Measurements from ENCODE around the gene IL20RA.

IL20RA gene

DNA sequence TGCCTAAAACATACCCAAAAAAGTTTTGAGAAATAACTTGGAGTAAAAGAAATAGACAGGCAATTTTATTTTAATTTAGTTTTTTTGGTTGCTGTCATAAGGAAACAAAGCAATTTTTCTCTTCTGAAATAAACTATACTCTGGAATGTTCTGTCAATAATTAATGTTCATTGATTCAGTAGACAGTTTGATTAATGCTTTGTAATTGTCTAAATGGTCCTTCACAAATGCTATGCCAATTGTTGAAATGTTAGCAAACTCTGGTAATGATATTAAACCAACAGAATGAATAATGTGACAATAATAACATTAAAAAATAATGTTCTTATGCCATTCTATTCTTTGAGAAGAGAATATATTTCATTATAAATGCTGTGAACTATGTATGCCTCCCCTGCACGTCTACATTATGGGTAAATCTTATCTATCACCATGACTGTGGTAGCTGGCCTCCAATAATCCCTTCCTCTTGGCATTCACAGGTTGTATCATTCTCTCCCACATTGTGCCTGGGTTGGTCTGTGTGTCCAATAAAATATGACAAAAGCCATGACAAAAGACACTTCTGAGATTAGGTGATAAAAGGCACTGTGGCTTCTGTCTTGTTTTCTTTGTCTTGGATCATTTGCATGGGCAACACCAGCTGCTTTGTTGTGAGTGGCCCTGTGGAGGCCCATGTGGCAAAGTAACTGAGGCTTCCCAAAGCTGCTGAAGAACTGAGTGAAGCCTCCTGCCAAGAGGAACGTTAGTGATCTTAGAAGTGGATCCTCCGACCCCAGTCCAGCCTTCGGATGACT, 25.1 kb downstream of the IL20RA start:
- TF ChIP-seq, protein P1, sequence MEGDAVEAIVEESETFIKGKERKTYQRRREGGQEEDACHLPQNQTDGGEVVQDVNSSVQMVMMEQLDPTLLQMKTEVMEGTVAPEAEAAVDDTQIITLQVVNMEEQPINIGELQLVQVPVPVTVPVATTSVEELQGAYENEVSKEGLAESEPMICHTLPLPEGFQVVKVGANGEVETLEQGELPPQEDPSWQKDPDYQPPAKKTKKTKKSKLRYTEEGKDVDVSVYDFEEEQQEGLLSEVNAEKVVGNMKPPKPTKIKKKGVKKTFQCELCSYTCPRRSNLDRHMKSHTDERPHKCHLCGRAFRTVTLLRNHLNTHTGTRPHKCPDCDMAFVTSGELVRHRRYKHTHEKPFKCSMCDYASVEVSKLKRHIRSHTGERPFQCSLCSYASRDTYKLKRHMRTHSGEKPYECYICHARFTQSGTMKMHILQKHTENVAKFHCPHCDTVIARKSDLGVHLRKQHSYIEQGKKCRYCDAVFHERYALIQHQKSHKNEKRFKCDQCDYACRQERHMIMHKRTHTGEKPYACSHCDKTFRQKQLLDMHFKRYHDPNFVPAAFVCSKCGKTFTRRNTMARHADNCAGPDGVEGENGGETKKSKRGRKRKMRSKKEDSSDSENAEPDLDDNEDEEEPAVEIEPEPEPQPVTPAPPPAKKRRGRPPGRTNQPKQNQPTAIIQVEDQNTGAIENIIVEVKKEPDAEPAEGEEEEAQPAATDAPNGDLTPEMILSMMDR (IDR thresholded peaks at IDR 0.05; ENCODE audit: control extremely low read depth, extremely low read depth, low read depth, missing control alignments): no peak
- ChIA-PET CTCF (no interaction called here), POLR2A (no interaction called here)
- DNase-seq (ENCODE audit: extremely low spot score): no peak

DNA sequence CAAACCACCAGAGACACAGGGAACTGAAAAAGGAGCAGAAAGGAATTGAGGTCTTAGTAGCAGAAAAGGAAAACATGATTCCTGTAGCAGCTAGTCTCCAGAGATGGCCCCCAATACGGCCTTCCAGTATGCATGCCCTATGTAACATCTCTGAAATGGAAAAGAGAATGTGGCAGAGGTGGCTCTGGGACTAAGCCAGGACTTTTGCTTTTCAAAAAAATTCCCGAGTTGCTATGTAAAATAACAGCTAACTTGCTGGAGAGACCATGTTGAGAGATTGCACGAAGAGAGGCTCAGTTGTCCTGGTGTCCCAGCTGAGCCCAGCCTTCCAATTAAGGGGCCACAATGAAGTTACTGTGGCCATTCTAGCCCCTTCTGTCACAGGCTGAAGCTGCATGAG, 27.7 kb downstream of the IL20RA start:
- CTCF ChIA-PET: interaction anchor here (1.4 kb wide), 1 partner anchor 10 kb away, joined by 3 read pairs; no protein-coding TSS in a partner anchor

DNA sequence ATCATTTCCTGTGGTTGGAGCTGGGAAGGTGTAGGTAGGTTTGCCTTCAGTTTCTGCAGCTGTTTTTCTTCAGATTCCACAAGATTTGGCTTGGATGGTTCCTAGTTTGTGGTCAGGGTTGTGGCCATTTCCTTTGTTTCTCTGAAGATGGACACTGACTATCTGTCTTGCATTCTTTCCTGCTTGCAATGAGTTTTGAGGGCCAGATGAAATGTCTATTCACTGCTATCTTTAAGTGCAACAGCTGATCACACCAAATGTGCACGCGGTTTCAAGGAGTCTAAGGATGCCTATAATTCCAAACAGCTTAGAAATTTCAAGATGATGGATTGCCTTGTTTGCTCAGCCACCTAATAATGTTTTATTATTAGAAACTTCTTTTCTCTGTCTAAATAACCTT, 28.4 kb downstream of the IL20RA start:
- no peak for DNase-seq (ENCODE audit: extremely low spot score)
- TF ChIP-seq, protein P1 (IDR thresholded peaks at IDR 0.05; ENCODE audit: control extremely low read depth, extremely low read depth, low read depth, missing control alignments): no peak
- ChIA-PET CTCF (interaction anchor here (0.7 to 1.4 kb wide), 2 partner anchors 9 to 23 kb away, joined by 3 read pairs; no protein-coding TSS in a partner anchor), POLR2A (no interaction called here)

More for the DNA sequence above, 27.7 kb downstream of the IL20RA start:
- DNase-seq (ENCODE audit: extremely low spot score): no peak
- TF ChIP-seq, protein P1 (IDR thresholded peaks at IDR 0.05; ENCODE audit: control extremely low read depth, extremely low read depth, low read depth, missing control alignments): no peak
- POLR2A ChIA-PET: no interaction called here

DNA sequence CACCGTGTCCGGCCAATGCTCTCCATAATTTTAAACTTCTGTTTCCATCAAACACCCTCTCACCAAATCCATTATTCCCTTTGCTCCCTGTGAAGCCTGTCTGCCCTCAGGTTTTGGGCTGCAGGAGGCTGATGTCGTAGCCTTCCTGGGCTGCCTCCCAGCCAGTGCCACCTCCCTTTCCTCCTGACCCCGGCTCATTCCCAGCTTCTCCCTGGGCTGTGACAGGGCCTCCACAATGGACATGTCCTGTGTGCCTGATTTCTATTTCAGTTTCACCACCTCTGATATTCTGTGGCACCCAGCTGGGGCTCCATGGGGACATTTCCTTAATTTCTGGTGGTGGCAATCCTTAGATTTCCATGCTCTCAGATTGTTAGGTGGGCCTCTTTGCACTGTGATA, 28.8 kb downstream of the IL20RA start:
- DNase-seq (ENCODE audit: extremely low spot score): no peak
- TF ChIP-seq, protein P1 (IDR thresholded peaks at IDR 0.05; ENCODE audit: control extremely low read depth, extremely low read depth, low read depth, missing control alignments): no peak
- POLR2A ChIA-PET: no interaction called here
- CTCF ChIA-PET: interaction anchor here (0.7 to 1.4 kb wide), 3 partner anchors 9 to 23 kb away, joined by 3 read pairs; no protein-coding TSS in a partner anchor

DNA sequence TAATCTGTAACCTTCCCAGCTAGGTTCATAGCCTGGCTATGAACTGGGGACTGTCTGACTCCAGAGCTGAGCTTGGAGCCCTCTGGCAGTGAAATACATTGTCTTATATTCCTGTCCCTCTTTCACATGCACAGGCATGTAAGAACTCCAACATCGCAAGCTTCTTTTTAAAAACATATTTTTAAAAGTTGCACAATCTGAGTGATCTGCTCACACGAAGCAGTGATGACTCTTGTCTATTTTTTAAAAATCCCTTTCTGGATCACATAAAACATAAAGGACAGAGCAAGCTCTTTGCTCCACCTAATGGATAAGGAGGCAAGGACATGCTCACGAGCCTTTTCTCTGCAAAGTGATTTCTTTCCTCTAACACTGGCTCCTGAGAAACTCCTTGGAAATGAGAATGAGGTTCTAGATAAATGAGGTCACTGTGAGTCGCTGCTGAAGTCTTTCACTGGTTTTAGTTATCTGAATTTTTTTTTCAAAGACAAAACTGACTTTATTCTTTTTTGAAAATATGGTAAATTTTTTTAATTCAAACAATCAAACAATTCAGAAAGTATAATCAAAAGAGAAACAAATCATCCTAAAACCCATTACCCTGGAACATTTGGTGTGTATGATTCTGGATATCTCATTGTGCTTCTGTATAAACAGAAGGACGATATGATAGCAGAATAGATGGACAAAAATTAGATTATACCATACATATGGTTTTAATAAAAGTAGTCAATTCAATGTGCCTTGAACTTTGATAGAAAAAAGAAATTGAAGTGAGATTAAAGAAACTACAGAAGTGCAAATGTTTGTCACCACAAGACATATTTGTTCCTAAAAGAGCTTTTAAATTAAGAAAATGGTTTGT, 30.8 kb downstream of the IL20RA start:
- POLR2A ChIA-PET: no interaction called here
- no peak for DNase-seq (ENCODE audit: extremely low spot score)
- CTCF ChIA-PET: interaction anchor here (1.3 to 1.9 kb wide), 5 partner anchors 9 to 370 kb away, joined by 3 to 8 read pairs (median 5); no protein-coding TSS in a partner anchor
- TF ChIP-seq, protein P1 (IDR thresholded peaks at IDR 0.05; ENCODE audit: control extremely low read depth, extremely low read depth, low read depth, missing control alignments): peak; percentile 30

DNA sequence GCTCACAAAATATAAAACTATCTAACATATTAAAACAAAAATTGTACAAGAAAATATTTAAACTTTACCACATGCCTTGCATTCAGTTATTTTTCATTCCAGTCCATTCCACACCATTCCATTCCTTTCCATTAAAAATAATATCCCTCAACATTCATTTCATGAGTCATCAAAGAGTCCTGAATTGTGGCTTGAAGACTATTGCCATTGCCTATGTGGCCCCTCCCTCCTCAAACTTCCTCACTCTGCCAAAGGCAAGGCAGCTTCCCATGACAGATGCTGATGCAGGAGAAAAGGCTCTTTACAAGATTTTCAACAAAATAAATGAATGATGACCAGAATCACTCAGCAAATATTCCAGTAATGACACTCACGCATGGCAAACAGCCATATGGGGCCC, 31.7 kb downstream of the IL20RA start:
- DNase-seq (ENCODE audit: extremely low spot score): no peak
- TF ChIP-seq, protein P1 (IDR thresholded peaks at IDR 0.05; ENCODE audit: control extremely low read depth, extremely low read depth, low read depth, missing control alignments): no peak
- ChIA-PET CTCF (interaction anchor here (1.3 to 1.9 kb wide), 4 partner anchors 9 to 369 kb away, joined by 3 to 8 read pairs (median 5); no protein-coding TSS in a partner anchor), POLR2A (no interaction called here)

Measured in GM10248 (cell line).